Lower leg skin (tissue), 3 donors: ENCODE data around the gene RBFOX2.

Experiments used
- CTCF ChIP-seq, 3 donors: fragments of 450-650 bp; IDR thresholded peaks; one replicate each; pipeline ENCODE4 v1.5.1; 2016; ENCODE audit warnings: antibody characterized with exemption in 3 of 3, mild to moderate bottlenecking in 3 of 3, moderate library complexity in 2 of 3
- POLR2A ChIP-seq, 2 donors: fragments of 450-650 bp; IDR thresholded peaks; one replicate each; pipeline ENCODE4 v1.6.1; 2016 to 2017; ENCODE audit warnings: antibody characterized with exemption in 2 of 2, mild to moderate bottlenecking in 1 of 2, moderate library complexity in 1 of 2

GRCh38 chr22:36077271-36077670, 48.6 kb upstream of the RBFOX2 start:
- TF ChIP-seq CTCF (IDR thresholded peaks at IDR 0.05) = no peak
- no peak for TF ChIP-seq POLR2A (IDR thresholded peaks at IDR 0.05)
